Vagina (tissue), 2 donors: ENCODE results near the gene STX11. TPM values are rescaled to one million over a fixed set of nuclear protein-coding genes. Genes with fewer than 3 reads are reported as not detected.

Experiments used
- DNase-seq, 2 donors: peaks; one replicate each; pipeline ENCODE4 v3.0.0-alpha.2; 2017; ENCODE audit errors: extremely low spot score in 2 of 2
- H3K27ac ChIP-seq: fragments of 200-600 bp; sonication (generic); one replicate; pipeline ENCODE4 v1.5.1; 2019
- H3K27me3 ChIP-seq: fragments of 200-600 bp; sonication (generic); one replicate; pipeline ENCODE4 v1.5.1; 2019
- H3K36me3 ChIP-seq, 2 donors: fragments of 200-600 bp; sonication (generic); one replicate each; pipeline ENCODE4 v1.5.1; 2017 to 2019
- H3K4me1 ChIP-seq: fragments of 200-600 bp; sonication (generic); one replicate; pipeline ENCODE4 v1.5.1; 2019
- H3K4me3 ChIP-seq, 2 donors: fragments of 200-600 bp; sonication (generic); 1 replicate in 1 of 2; 2 replicates in 1 of 2; pipeline ENCODE4 v1.5.1; 2016 to 2019
- H3K9me3 ChIP-seq: fragments of 200-600 bp; sonication (generic); one replicate; pipeline ENCODE4 v1.5.1; 2019
- CTCF ChIP-seq, 3 experiments: fragments of 450-650 bp in 2 of 3; fragments of 200-600 bp in 1 of 3; sonication (generic) in 1 of 3; IDR thresholded peaks; one replicate each; pipeline ENCODE4 v1.5.1; 2017 to 2019; ENCODE audit warnings: antibody characterized with exemption in 3 of 3, mild to moderate bottlenecking in 2 of 3, moderate library complexity in 2 of 3
- POLR2A ChIP-seq, 2 donors: fragments of 450-650 bp; IDR thresholded peaks; one replicate each; pipeline ENCODE4 v1.6.1; 2017; ENCODE audit warnings: antibody characterized with exemption in 2 of 2, mild to moderate bottlenecking in 2 of 2, moderate library complexity in 2 of 2
- POLR2AphosphoS5 ChIP-seq, 2 donors: sonication (generic); formaldehyde crosslinking; IDR thresholded peaks; one replicate each; pipeline ENCODE4 v1.9.0; 2017; ENCODE audit warnings: antibody characterized with exemption in 2 of 2, mild to moderate bottlenecking in 2 of 2, low read depth in 1 of 2; ENCODE audit not compliant: insufficient read depth in 1 of 2
- intact Hi-C: fragments of 100-400 bp; cut with DNase I; formaldehyde crosslinking; loops from one replicate; pipeline ENCODE4 v1.15.1; 2023
- total RNA-seq: library from RNA; depleted of rRNA; stranded (reverse); fragments of >200 nt; gene quantifications from one replicate; pipeline ENCODE4 v1.2.3, GENCODE V29; 2016

Gene STX11
- total RNA-seq, 1 donor from 2014 or later, result 5.4 TPM

- intact Hi-C loops, result no loop called here
- DNase-seq, result no peak
- no peaks in the 10 kb centered on the region for H3K9me3 ChIP-seq
- no peak overlapping the region for H3K4me3 ChIP-seq
- H3K27me3 ChIP-seq, result no peaks in the 10 kb centered on the region
- no peaks in the 10 kb centered on the region for H3K36me3 ChIP-seq
- no peak for TF ChIP-seq POLR2AphosphoS5 (IDR thresholded peaks at IDR 0.05; ENCODE audit: insufficient read depth in 1 of 2, low read depth in 1 of 2)
- TF ChIP-seq CTCF (IDR thresholded peaks at IDR 0.05), result no peak
- no peak for TF ChIP-seq POLR2A (IDR thresholded peaks at IDR 0.05)
- H3K27ac ChIP-seq, result no peak overlapping the region
- no peaks in the 10 kb centered on the region for H3K4me1 ChIP-seq
Measured at GRCh38 chr6:144145541-144145940, 4.8 kb upstream of the STX11 start.

- no peak overlapping the region for H3K4me3 ChIP-seq
- H3K27ac ChIP-seq, result no peak overlapping the region
- intact Hi-C loops, result no loop called here
- no peak for DNase-seq
- TF ChIP-seq POLR2A (IDR thresholded peaks at IDR 0.05) (no peak), CTCF (IDR thresholded peaks at IDR 0.05) (no peak), POLR2AphosphoS5 (IDR thresholded peaks at IDR 0.05; ENCODE audit: insufficient read depth in 1 of 2, low read depth in 1 of 2) (no peak)
- H3K9me3 ChIP-seq, result no peaks in the 10 kb centered on the region
- no peaks in the 10 kb centered on the region for H3K27me3 ChIP-seq
- peaks cover 22% of the 10 kb centered on the region for H3K4me1 ChIP-seq
- no peaks in the 10 kb centered on the region for H3K36me3 ChIP-seq
Measured at GRCh38 chr6:144148886-144149285, 1.4 kb upstream of the STX11 start.

GRCh38 chr6:144149558-144149893, 791 bp upstream of the STX11 start:
- Histone ChIP-seq H3K27me3 (no peaks in the 10 kb centered on the region), H3K36me3 (no peaks in the 10 kb centered on the region), H3K27ac (peak overlapping the region; percentile 74), H3K4me3 (peak overlapping the region; percentile 67 to 84), H3K9me3 (no peaks in the 10 kb centered on the region), H3K4me1 (peaks cover 22% of the 10 kb centered on the region)
- DNase-seq, result no peak
- intact Hi-C loops, result no loop called here
- TF ChIP-seq POLR2AphosphoS5 (IDR thresholded peaks at IDR 0.05; ENCODE audit: insufficient read depth in 1 of 2, low read depth in 1 of 2) (no peak), POLR2A (IDR thresholded peaks at IDR 0.05) (no peak), CTCF (IDR thresholded peaks at IDR 0.05) (no peak)

GRCh38 chr6:144150710-144151657, 667 bp downstream of the STX11 start:
- Histone ChIP-seq H3K9me3 (no peaks in the 10 kb centered on the region), H3K4me1 (peaks cover 22% of the 10 kb centered on the region), H3K4me3 (peak overlapping the region; percentile 67 to 84), H3K27me3 (no peaks in the 10 kb centered on the region), H3K36me3 (no peaks in the 10 kb centered on the region), H3K27ac (peak overlapping the region; percentile 74)
- TF ChIP-seq CTCF (IDR thresholded peaks at IDR 0.05) (no peak), POLR2A (IDR thresholded peaks at IDR 0.05) (no peak), POLR2AphosphoS5 (IDR thresholded peaks at IDR 0.05; ENCODE audit: insufficient read depth in 1 of 2, low read depth in 1 of 2) (no peak)
- intact Hi-C loops, result no loop called here
- no peak for DNase-seq

- H3K27me3 ChIP-seq, result no peaks in the 10 kb centered on the region
- TF ChIP-seq CTCF (IDR thresholded peaks at IDR 0.05) (no peak), POLR2AphosphoS5 (IDR thresholded peaks at IDR 0.05; ENCODE audit: insufficient read depth in 1 of 2, low read depth in 1 of 2) (no peak), POLR2A (IDR thresholded peaks at IDR 0.05) (no peak)
Measured at GRCh38 chr6:144152334-144152900, 2.1 kb downstream of the STX11 start.

More at GRCh38 chr6:144152334-144152900, 2.1 kb downstream of the STX11 start:
- no peak overlapping the region for H3K4me3 ChIP-seq
- peaks cover 22% of the 10 kb centered on the region for H3K4me1 ChIP-seq
- no peak for DNase-seq
- H3K9me3 ChIP-seq, result no peaks in the 10 kb centered on the region
- no peak overlapping the region for H3K27ac ChIP-seq
- H3K36me3 ChIP-seq, result no peaks in the 10 kb centered on the region
- intact Hi-C loops, result no loop called here
